22Rv1 (cell line): ENCODE measurements around the gene MVP.
"Not testable (repeated sequence)": the region's sequence is repeated elsewhere in the genome, so short reads cannot be mapped to it uniquely, and the experiment has no call there.

Source experiments
- ZFX ChIP-seq: fragments of 450-650 bp; IDR thresholded peaks from 2 replicates; pipeline ENCODE4 v1.6.1; 2017; ENCODE audit warnings: antibody characterized with exemption, borderline replicate concordance
- TF ChIP-seq, protein P1 (sequence below): fragments of 450-650 bp; IDR thresholded peaks from 2 replicates; pipeline ENCODE4 v1.5.1; 2017; ENCODE audit warnings: mild to moderate bottlenecking

DNA sequence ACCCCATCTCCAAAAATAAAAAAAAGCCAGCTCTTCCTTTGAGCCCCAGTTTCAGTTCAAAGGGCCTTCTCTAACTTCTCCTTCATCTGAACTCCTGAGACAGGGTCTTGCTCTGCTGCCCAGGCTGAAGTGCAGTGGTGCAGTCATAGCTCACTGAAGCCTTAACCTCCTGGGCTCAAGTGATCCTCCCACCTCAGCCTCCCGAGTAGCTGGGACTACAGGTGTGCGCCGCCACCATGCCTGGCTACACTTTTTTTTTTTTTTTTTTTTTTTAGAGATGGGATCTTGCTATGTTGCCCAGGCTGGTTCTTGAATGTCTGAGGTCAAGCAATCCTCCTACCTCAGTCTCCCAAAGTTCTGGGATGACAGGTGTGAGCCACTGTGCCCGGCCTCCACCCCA is 13.0 kb downstream of the MVP start:
- TF ChIP-seq, protein P1, sequence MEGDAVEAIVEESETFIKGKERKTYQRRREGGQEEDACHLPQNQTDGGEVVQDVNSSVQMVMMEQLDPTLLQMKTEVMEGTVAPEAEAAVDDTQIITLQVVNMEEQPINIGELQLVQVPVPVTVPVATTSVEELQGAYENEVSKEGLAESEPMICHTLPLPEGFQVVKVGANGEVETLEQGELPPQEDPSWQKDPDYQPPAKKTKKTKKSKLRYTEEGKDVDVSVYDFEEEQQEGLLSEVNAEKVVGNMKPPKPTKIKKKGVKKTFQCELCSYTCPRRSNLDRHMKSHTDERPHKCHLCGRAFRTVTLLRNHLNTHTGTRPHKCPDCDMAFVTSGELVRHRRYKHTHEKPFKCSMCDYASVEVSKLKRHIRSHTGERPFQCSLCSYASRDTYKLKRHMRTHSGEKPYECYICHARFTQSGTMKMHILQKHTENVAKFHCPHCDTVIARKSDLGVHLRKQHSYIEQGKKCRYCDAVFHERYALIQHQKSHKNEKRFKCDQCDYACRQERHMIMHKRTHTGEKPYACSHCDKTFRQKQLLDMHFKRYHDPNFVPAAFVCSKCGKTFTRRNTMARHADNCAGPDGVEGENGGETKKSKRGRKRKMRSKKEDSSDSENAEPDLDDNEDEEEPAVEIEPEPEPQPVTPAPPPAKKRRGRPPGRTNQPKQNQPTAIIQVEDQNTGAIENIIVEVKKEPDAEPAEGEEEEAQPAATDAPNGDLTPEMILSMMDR: not testable (repeated sequence)
- TF ChIP-seq ZFX: not testable (repeated sequence)
